ACC112 (cell line): ENCODE measurements around the gene SERPINA1.
"Not testable (repeated sequence)": the region's sequence is repeated elsewhere in the genome, so short reads cannot be mapped to it uniquely, and the experiment has no call there.

ENCODE experiments used
- H2AFZ ChIP-seq: fragments of 200-600 bp; sonication (generic); one replicate; pipeline ENCODE4 v1.6.0; 2017; ENCODE audit warnings: antibody characterized with exemption, low read length; ENCODE audit not compliant: unreplicated experiment
- H3K27ac ChIP-seq: fragments of 200-600 bp; sonication (generic); 2 replicates; pipeline ENCODE4 v1.5.1; 2014; ENCODE audit warnings: low read depth, mild to moderate bottlenecking, antibody characterized with exemption, low read length, moderate library complexity
- H3K27me3 ChIP-seq: fragments of 200-600 bp; sonication (generic); 2 replicates; pipeline ENCODE4 v1.6.1; 2014; ENCODE audit warnings: mild to moderate bottlenecking, antibody characterized with exemption, low read length, moderate library complexity, mixed read lengths; ENCODE audit not compliant: insufficient read depth
- H3K36me3 ChIP-seq: fragments of 200-600 bp; sonication (generic); 2 replicates; pipeline ENCODE4 v1.6.1; 2016; ENCODE audit warnings: mild to moderate bottlenecking, antibody characterized with exemption, low read length, moderate library complexity, mixed read lengths; ENCODE audit not compliant: insufficient read depth
- H3K4me1 ChIP-seq: fragments of 200-600 bp; sonication (generic); one replicate; pipeline ENCODE4 v1.6.1; 2016; ENCODE audit warnings: low read length, mixed read lengths; ENCODE audit not compliant: insufficient read depth, unreplicated experiment, control insufficient read depth
- H3K4me3 ChIP-seq: fragments of 200-600 bp; sonication (generic); 2 replicates; pipeline ENCODE4 v1.5.1; 2014; ENCODE audit warnings: mild to moderate bottlenecking, low read depth, low read length
- H3K79me2 ChIP-seq: fragments of 200-600 bp; sonication (generic); one replicate; pipeline ENCODE4 v1.6.0; 2016; ENCODE audit warnings: low read length; ENCODE audit not compliant: control insufficient read depth, unreplicated experiment, insufficient read depth

Gene SERPINA1

GRCh38 chr14:94376108-94376975 is 12.1 kb downstream of the SERPINA1 start:
- H3K79me2 ChIP-seq: no peaks in the 10 kb centered on the region
- H3K27me3 ChIP-seq: no peaks in the 10 kb centered on the region
- H3K27ac ChIP-seq: no peak overlapping the region
- H2AFZ ChIP-seq: no peak overlapping the region
- no peaks in the 10 kb centered on the region for H3K36me3 ChIP-seq
- H3K4me1 ChIP-seq: peaks cover 31% of the 10 kb centered on the region
- no peak overlapping the region for H3K4me3 ChIP-seq

DNA sequence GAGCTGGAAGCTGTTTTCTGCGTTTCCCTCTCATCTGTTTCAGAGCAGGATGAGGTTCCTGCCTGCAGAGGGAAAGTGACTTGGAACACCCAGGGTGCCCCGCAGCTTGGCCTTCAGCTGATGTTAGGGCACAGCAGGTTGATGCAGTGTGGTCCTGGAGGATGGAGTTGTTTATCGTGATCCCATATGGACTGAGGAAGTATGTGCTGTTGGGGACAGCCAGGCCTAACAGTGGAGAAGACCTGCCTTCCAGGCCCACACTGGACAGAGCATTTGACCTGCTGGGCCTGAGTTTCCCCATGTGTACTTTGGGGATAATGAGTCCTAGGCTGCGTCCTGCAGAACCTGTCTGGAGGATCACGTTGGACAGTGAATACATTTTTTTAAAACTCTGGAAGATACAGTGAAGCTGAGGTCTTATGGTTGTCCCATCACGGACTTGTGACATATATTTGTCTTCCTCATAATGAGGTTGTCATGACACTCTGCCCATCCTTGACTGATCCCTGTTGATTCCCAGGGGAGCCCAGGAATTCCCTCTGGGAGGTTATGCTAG is 12.8 kb downstream of the SERPINA1 start:
- Histone ChIP-seq H3K4me3 (no peak overlapping the region), H3K27me3 (no peaks in the 10 kb centered on the region), H3K4me1 (peaks cover 31% of the 10 kb centered on the region), H3K79me2 (no peaks in the 10 kb centered on the region), H3K27ac (no peak overlapping the region), H3K36me3 (no peaks in the 10 kb centered on the region), H2AFZ (no peak overlapping the region)

GRCh38 chr14:94374749-94375260 is 13.6 kb downstream of the SERPINA1 start:
- H2AFZ ChIP-seq: no peak overlapping the region
- no peaks in the 10 kb centered on the region for H3K27me3 ChIP-seq
- H3K79me2 ChIP-seq: no peaks in the 10 kb centered on the region
- no peak overlapping the region for H3K4me3 ChIP-seq
- peaks cover 31% of the 10 kb centered on the region for H3K4me1 ChIP-seq
- H3K27ac ChIP-seq: peak overlapping the region; percentile 87
- no peaks in the 10 kb centered on the region for H3K36me3 ChIP-seq

- H3K36me3 ChIP-seq: no peaks in the 10 kb centered on the region
- H2AFZ ChIP-seq: peak overlapping the region; percentile 19
- H3K4me1 ChIP-seq: peaks cover 31% of the 10 kb centered on the region
- H3K27ac ChIP-seq: peak overlapping the region; percentile 87
- H3K27me3 ChIP-seq: no peaks in the 10 kb centered on the region
- peak overlapping the region; percentile 29; the same call in 1 of the 2 replicates for H3K4me3 ChIP-seq
- H3K79me2 ChIP-seq: no peaks in the 10 kb centered on the region
These were observed 14.3 kb downstream of the SERPINA1 start for GRCh38 chr14:94374116-94374515.

GRCh38 chr14:94373708-94374107 is 14.7 kb downstream of the SERPINA1 start:
- Histone ChIP-seq H3K79me2 (no peaks in the 10 kb centered on the region), H3K4me3 (peak overlapping the region; percentile 29; the same call in 1 of the 2 replicates), H3K4me1 (peaks cover 31% of the 10 kb centered on the region), H2AFZ (peak overlapping the region; percentile 19), H3K27me3 (no peaks in the 10 kb centered on the region), H3K36me3 (no peaks in the 10 kb centered on the region), H3K27ac (peak overlapping the region; percentile 87)

- Histone ChIP-seq H3K4me1 (peaks cover 28% of the 10 kb centered on the region), H3K4me3 (no peak overlapping the region), H3K27me3 (no peaks in the 10 kb centered on the region), H3K27ac (no peak overlapping the region), H2AFZ (no peak overlapping the region), H3K79me2 (no peaks in the 10 kb centered on the region), H3K36me3 (no peaks in the 10 kb centered on the region)
These were observed 16.3 kb downstream of the SERPINA1 start for GRCh38 chr14:94372021-94372605.

DNA sequence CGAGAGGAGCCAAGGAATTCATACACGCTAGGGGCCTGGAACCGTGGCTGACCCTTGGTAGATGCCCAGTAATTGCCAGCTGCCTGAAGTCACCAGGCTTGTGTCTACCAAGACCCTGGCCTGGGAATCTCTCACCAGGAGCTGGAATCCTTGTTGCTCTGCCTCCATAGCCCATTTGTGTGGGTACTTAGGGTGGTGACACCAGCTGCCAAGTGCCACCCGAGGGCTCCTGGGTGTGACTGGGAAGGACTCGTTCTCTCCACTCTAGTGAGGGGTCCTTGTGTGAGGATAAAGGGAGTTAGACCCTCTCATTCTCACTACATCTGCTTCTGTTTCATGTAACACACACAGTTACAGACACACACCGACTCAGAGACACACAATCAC is 17.9 kb downstream of the SERPINA1 start:
- no peaks in the 10 kb centered on the region for H3K79me2 ChIP-seq
- H3K4me3 ChIP-seq: no peak overlapping the region
- H2AFZ ChIP-seq: no peak overlapping the region
- H3K27ac ChIP-seq: no peak overlapping the region
- peaks cover 26% of the 10 kb centered on the region for H3K4me1 ChIP-seq
- H3K36me3 ChIP-seq: no peaks in the 10 kb centered on the region
- H3K27me3 ChIP-seq: no peaks in the 10 kb centered on the region

- H3K27ac ChIP-seq, H3K36me3 ChIP-seq, H3K27me3 ChIP-seq, H3K4me3 ChIP-seq, H2AFZ ChIP-seq, H3K79me2 ChIP-seq: not testable (repeated sequence)
- peaks cover 22% of the 10 kb centered on the region for H3K4me1 ChIP-seq
These were observed 18.5 kb downstream of the SERPINA1 start for GRCh38 chr14:94369766-94370523.

DNA sequence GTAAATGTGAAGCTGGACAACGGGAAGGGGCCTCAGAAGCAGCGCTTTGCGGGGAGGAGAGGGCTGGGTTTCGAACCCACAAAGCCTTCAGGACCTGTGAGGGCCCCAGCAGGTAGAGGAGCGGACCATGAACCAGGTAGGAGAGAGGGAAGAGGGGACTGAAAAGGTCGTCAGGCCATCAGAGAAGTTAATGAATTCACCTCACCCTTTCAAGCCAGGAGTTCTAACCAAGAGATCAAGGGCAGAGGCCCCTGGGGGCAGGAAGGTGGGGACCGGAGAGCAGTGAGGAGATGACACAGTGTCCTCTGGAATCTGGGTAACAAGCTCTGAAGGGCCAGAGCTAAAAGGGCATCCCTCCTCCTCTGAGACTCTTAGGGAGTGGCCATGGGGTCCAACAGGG is 19.4 kb downstream of the SERPINA1 start:
- Histone ChIP-seq H3K4me1 (peaks cover 12% of the 10 kb centered on the region), H2AFZ (no peak overlapping the region), H3K4me3 (no peak overlapping the region), H3K27me3 (no peaks in the 10 kb centered on the region), H3K27ac (no peak overlapping the region), H3K79me2 (no peaks in the 10 kb centered on the region), H3K36me3 (no peaks in the 10 kb centered on the region)

DNA sequence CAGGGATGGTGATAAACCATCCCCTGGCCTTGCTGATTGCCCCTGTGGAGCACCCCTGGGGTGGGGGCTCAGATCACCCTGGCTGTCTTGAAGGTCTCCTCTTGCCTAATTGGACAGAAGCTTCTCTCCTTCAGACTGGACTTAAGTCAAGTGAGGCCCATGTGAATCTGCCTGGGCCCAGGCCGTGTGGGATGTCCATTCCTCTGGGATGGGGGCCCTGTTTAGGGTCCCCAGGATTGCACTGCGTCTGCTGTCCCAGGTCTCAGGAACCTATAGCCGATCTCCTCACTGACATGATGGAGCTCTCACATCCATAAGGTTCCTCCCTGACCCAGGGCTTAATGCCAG is 20.2 kb downstream of the SERPINA1 start:
- H3K27ac ChIP-seq: no peak overlapping the region
- no peak overlapping the region for H2AFZ ChIP-seq
- no peak overlapping the region for H3K4me3 ChIP-seq
- H3K36me3 ChIP-seq: no peaks in the 10 kb centered on the region
- no peaks in the 10 kb centered on the region for H3K27me3 ChIP-seq
- peaks cover 6% of the 10 kb centered on the region for H3K4me1 ChIP-seq
- H3K79me2 ChIP-seq: no peaks in the 10 kb centered on the region
